ENCODE measurements around the gene ALG13.

- no peak for TF ChIP-seq CTCF (tag by site-specific recombination; IDR thresholded peaks at IDR 0.05)
- TF ChIP-seq YY1 (tag by site-specific recombination; IDR thresholded peaks at IDR 0.05): no peak
- TF ChIP-seq ZNF19 (tag by site-specific recombination; IDR thresholded peaks at IDR 0.05; ENCODE audit: low read depth): no peak
- no peak for TF ChIP-seq REST (tag by site-specific recombination; IDR thresholded peaks at IDR 0.05)
- TF ChIP-seq ZNF510 (tag by site-specific recombination; IDR thresholded peaks at IDR 0.05; ENCODE audit: insufficient replicate concordance): no peak
- no peak for TF ChIP-seq ZNF24 (tag by site-specific recombination; IDR thresholded peaks at IDR 0.05)
- no peak for TF ChIP-seq BCL11A (tag by site-specific recombination; IDR thresholded peaks at IDR 0.05; ENCODE audit: low read depth)
- no peak for TF ChIP-seq ZNF548 (tag by site-specific recombination; IDR thresholded peaks at IDR 0.05)
Observed at GRCh38 chrX:111671668-111672067, 9.3 kb upstream of the ALG13 start.

Measured in HEK293 (cell line).